Measurements from ENCODE around the gene SH2D2A.

SH2D2A gene

DNA sequence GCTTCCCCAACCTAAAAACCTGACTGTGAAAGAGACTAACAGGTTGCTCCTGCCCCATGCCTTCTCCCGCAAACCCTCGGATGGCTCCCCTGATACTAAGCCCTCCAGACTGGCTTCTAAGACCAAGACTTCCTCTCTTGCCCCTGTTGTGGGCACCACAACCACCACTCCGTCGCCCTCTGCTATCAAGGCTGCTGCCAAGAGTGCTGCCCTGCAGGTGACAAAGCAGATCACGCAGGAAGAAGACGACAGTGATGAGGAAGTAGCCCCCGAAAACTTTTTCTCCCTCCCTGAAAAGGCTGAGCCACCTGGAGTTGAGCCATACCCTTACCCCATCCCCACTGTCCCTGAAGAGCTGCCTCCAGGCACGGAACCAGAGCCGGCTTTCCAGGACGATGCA lies 30.0 kb downstream of the SH2D2A start:
- no peak overlapping the region for H3K4me3 ChIP-seq (ENCODE audit: low read depth, low read length)
- no peak for DNase-seq (ENCODE audit: low read depth)
- TF ChIP-seq, protein P1, sequence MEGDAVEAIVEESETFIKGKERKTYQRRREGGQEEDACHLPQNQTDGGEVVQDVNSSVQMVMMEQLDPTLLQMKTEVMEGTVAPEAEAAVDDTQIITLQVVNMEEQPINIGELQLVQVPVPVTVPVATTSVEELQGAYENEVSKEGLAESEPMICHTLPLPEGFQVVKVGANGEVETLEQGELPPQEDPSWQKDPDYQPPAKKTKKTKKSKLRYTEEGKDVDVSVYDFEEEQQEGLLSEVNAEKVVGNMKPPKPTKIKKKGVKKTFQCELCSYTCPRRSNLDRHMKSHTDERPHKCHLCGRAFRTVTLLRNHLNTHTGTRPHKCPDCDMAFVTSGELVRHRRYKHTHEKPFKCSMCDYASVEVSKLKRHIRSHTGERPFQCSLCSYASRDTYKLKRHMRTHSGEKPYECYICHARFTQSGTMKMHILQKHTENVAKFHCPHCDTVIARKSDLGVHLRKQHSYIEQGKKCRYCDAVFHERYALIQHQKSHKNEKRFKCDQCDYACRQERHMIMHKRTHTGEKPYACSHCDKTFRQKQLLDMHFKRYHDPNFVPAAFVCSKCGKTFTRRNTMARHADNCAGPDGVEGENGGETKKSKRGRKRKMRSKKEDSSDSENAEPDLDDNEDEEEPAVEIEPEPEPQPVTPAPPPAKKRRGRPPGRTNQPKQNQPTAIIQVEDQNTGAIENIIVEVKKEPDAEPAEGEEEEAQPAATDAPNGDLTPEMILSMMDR (IDR thresholded peaks at IDR 0.05; ENCODE audit: control insufficient read depth, extremely low read depth, insufficient read depth) = no peak

DNA sequence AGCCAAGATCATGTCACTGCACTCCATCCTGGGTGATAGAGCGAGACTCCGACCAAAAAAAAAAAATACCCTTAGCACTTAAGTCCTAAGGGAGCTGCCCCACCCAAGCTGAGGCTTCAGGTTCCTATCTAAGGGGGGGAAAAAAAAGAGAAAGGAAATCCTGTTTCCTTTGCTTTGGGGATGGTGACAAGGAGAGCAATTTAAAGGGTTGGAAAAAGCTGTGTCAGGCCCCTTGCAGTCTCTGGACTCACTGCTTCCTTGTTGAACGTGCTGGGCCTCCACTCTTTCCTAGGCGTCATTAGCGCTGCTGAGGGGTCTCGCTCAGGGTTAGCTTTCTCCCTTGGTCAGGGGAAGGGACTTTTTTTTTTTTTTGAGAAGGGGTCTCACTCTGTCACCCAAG lies 31.2 kb downstream of the SH2D2A start:
- TF ChIP-seq, protein P1 (IDR thresholded peaks at IDR 0.05; ENCODE audit: control insufficient read depth, extremely low read depth, insufficient read depth) = no peak
- no peak for DNase-seq (ENCODE audit: low read depth)
- H3K4me3 ChIP-seq (ENCODE audit: low read depth, low read length) = no peak overlapping the region

DNA sequence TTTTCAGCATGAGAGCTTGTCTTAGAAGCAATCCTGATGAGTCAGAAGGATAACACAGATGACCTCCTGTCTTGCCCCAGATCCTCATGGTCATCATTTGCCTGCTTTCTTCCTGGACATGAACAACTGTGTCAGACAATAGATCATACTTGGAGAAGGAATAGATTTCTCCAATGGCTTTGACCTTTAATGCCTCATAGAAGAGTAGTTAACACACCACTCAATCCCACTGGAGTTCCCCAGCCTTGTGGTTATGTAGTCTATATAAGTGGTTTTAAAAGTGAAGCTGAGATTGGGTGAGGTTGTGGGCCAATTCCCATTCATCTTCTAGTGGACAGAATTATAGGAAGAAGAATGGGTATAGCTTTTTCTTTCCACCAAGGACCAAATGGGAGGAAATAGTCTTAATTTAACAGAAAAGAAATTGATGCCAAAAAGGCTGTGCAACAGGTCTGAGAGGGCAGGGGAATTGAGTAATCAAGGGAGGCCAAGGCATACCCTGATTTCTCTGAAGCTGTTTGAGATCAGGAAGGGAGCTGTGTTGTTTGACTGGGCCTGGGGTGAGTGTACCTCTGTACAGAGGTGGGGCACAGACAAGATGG lies 35.0 kb downstream of the SH2D2A start:
- DNase-seq (ENCODE audit: low read depth) = no peak
- no peak overlapping the region for H3K4me3 ChIP-seq (ENCODE audit: low read depth, low read length)
- TF ChIP-seq, protein P1 (IDR thresholded peaks at IDR 0.05; ENCODE audit: control insufficient read depth, extremely low read depth, insufficient read depth) = no peak

DNA sequence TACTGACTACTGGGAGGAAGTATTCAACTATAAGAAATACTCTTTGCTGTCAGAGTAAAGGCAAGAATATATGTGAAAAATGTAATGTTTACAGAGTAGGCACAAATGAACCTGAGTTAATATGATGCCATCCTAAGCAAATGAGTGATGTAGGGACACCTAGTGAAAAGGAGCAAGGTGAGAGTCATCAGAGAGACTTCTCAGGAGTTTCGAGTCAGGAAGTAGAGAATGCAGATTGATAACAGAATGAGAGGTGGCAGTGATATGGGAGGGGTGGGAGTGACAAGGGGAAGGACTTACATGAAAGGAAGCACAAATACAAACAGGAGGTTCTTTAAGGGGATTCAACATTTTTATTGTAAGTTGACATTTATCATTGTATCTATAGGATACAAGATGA lies 39.1 kb downstream of the SH2D2A start:
- TF ChIP-seq, protein P1 (IDR thresholded peaks at IDR 0.05; ENCODE audit: control insufficient read depth, extremely low read depth, insufficient read depth) = no peak
- H3K4me3 ChIP-seq (ENCODE audit: low read depth, low read length) = no peak overlapping the region
- no peak for DNase-seq (ENCODE audit: low read depth)

DNA sequence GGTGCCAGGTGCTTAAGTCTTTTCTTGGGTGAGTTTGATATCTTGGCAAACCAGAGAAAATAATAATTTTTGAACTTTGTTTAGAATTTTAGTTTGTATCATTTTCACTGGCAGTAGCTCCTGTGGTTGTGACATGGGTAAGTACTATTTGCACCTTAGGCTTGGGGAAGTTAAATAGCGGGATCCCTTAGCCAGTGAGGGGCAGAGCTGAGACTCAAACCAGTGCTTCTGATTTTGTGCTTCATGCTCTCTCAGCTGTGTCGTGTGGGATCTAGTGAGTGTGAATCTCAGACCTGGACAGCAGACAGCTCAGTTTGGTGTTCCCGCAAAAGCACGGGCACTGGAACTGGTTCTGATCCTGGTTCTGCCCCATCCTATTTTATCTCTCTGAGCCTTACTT lies 39.7 kb downstream of the SH2D2A start:
- H3K4me3 ChIP-seq (ENCODE audit: low read depth, low read length) = no peak overlapping the region
- no peak for DNase-seq (ENCODE audit: low read depth)
- TF ChIP-seq, protein P1 (IDR thresholded peaks at IDR 0.05; ENCODE audit: control insufficient read depth, extremely low read depth, insufficient read depth) = no peak

DNA sequence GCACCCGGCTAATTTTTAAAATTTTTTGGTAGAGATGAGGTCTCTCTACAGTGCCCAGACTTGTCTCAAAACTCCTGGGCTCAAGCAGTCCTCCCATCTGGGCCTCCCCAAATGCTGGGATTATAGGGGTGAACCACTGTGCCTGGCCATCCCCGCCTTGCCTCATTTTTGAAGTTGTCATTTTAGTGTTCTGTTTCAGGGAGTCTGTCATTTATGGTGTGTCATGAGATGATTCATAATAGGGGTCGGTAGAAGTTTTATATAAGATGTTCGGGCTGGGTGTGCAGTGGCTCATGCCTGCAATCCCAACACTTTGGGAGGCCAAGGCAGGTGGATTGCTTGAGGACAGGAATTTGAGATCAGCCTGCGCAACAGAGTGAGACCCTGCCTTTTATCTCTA lies 40.8 kb downstream of the SH2D2A start:
- H3K4me3 ChIP-seq (ENCODE audit: low read depth, low read length) = no peak overlapping the region
- TF ChIP-seq, protein P1 (IDR thresholded peaks at IDR 0.05; ENCODE audit: control insufficient read depth, extremely low read depth, insufficient read depth) = no peak
- DNase-seq (ENCODE audit: low read depth) = no peak

DNA sequence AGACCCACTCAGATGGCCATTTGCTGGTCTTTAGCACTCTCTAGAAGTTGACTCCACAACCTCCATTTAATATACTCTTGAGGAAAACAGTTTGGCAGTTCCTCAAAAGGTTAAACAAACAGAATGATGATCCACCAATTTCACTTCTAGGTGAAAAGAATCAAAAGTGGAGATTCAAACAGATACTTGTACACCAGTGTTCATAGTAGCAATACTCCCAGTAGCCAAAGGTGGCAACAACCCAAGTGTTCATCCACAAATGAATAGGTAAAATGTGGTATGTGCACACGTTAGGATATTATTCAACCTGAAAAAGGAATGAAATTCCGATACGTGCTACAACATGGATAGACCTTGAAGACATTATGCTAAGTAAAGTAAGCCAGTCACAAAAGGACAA lies 43.0 kb downstream of the SH2D2A start:
- H3K4me3 ChIP-seq (ENCODE audit: low read depth, low read length) = no peak overlapping the region
- TF ChIP-seq, protein P1 (IDR thresholded peaks at IDR 0.05; ENCODE audit: control insufficient read depth, extremely low read depth, insufficient read depth) = no peak
- no peak for DNase-seq (ENCODE audit: low read depth)

All from LNCaP clone FGC (cell line).